ENCODE measurements around the gene NEGR1.

DNA sequence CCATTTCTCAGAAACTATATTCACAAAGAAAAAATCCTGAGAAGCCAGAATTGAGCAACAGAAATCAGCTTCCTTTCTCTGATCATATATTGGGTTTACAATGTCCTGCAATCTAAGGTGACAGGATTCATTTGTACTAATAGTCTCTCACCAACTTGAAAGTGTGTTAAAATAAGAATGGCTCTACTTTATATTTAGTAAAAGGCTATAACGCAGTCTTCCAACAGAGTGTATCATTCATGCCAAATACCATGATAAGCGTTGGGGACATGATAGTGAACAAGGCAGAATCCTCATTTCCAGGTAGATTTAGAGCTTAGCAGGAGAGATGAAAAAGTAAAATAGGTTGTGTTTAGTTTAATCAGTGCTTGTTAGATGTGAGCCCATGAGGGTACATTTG lies 682.3 kb downstream of the NEGR1 start:
- TF ChIP-seq, protein P1, sequence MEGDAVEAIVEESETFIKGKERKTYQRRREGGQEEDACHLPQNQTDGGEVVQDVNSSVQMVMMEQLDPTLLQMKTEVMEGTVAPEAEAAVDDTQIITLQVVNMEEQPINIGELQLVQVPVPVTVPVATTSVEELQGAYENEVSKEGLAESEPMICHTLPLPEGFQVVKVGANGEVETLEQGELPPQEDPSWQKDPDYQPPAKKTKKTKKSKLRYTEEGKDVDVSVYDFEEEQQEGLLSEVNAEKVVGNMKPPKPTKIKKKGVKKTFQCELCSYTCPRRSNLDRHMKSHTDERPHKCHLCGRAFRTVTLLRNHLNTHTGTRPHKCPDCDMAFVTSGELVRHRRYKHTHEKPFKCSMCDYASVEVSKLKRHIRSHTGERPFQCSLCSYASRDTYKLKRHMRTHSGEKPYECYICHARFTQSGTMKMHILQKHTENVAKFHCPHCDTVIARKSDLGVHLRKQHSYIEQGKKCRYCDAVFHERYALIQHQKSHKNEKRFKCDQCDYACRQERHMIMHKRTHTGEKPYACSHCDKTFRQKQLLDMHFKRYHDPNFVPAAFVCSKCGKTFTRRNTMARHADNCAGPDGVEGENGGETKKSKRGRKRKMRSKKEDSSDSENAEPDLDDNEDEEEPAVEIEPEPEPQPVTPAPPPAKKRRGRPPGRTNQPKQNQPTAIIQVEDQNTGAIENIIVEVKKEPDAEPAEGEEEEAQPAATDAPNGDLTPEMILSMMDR (conservative IDR thresholded peaks at IDR 0.05; ENCODE audit: low read length), result no peak
- TF ChIP-seq EZH2phosphoT487 (IDR thresholded peaks at IDR 0.05; ENCODE audit: borderline replicate concordance), result no peak

Data from Loucy (cell line).